Choroid plexus epithelial cell (primary cell): ENCODE results near the gene GALNT7.

Source experiments
- DNase-seq: peaks from one replicate; pipeline ENCODE4 v3.0.0-alpha.2; 2010; ENCODE audit warnings: low read depth
- H3K4me3 ChIP-seq: 2 replicates; pipeline ENCODE4 v1.5.1; 2011; ENCODE audit warnings: low read depth, mild to moderate bottlenecking, control low read depth, low read length, moderate library complexity
- CTCF ChIP-seq: conservative IDR thresholded peaks from 2 replicates; pipeline ENCODE4 v1.5.1; 2011; ENCODE audit warnings: low read depth, mild to moderate bottlenecking, control low read depth, inconsistent platforms, low read length, moderate library complexity

GALNT7 gene

DNA sequence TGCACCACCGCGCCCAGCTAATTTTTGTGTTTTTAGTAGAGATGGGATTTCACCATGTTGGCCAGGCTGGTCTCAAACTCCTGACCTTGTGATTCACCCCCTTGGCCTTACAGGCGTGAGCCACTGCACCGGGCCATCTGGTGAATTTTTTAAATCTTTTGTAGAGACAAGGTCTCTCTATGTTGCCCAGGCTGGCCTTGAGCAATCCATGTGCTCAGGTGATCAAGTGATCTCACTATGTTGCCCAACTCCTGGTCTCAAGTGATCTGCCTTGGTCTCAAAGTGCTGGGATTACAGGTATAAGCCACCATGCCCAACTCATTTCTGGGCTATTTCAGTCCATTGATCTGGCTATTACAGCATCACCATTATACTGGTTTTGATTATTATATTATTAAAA lies 22.2 kb upstream of the GALNT7 start:
- H3K4me3 ChIP-seq: no peak overlapping the region
- no peak for DNase-seq
- TF ChIP-seq CTCF: no peak

DNA sequence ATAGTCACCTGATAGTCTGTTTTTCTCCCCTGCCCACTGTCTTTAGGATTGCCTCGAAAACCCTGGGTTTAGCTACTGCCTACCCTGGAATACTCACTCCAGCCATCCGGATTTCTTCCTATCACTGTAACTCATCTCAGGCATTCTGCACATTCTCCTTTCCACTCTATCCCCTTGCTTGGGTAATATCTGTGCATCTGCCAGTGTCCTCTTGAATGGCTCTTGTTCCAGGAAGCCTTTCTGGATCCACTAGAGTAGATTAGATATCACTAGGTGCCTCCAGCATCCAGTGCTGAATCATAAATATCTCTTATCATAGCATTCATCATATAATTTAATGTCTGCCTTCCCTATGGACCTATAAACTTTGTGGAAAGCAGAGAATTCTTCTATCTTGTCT lies 17.1 kb upstream of the GALNT7 start:
- no peak for DNase-seq
- no peak overlapping the region for H3K4me3 ChIP-seq
- TF ChIP-seq CTCF: no peak

DNA sequence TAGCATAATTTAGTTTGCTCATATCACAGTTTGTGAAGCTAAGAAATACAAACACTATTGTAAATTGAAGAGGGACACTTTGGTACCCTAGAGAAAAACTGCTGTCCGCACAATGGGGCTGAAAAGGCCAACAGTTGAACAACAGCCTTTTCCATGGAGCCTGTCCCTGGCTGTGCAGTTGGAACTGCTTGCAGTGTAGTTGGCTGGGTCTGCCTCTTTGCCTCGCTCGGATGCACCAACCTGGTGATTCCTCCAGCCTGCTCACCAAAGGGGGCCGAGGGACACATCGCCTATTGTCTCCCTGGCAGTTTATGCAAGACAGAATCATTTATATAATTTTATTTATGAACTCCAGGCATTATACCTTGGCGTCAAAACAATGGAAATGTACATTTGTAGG lies 16.5 kb upstream of the GALNT7 start:
- no peak for DNase-seq
- no peak overlapping the region for H3K4me3 ChIP-seq
- TF ChIP-seq CTCF: no peak

GRCh38 chr4:173153445-173153844 lies 15.2 kb upstream of the GALNT7 start:
- H3K4me3 ChIP-seq: no peak overlapping the region
- no peak for TF ChIP-seq CTCF
- no peak for DNase-seq

DNA sequence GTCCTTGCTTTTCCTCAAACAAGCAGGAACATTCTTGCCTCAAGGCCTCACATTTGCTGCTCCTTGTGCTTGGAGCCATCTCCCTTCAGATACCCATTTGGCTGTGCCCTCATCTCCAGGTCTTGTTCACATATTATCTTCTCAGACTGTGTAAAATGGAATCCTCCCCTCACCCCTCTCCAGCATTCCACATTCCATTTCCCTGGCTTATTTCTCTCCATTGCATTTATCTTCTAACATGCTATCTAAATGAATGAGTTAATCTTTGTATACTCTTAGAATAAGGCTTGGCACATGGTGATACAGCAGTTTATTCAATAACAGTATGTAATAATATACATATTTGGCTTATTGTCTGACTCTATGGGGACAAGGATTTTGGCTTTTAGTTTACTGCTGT lies 8.8 kb upstream of the GALNT7 start:
- H3K4me3 ChIP-seq: no peak overlapping the region
- TF ChIP-seq CTCF: no peak
- DNase-seq: no peak

GRCh38 chr4:173160871-173161270 lies 7.7 kb upstream of the GALNT7 start:
- no peak for DNase-seq
- no peak overlapping the region for H3K4me3 ChIP-seq
- no peak for TF ChIP-seq CTCF

GRCh38 chr4:173161311-173161710 lies 7.3 kb upstream of the GALNT7 start:
- H3K4me3 ChIP-seq: no peak overlapping the region
- no peak for DNase-seq
- no peak for TF ChIP-seq CTCF
